ENCODE measurements around the gene SORBS1.

DNA sequence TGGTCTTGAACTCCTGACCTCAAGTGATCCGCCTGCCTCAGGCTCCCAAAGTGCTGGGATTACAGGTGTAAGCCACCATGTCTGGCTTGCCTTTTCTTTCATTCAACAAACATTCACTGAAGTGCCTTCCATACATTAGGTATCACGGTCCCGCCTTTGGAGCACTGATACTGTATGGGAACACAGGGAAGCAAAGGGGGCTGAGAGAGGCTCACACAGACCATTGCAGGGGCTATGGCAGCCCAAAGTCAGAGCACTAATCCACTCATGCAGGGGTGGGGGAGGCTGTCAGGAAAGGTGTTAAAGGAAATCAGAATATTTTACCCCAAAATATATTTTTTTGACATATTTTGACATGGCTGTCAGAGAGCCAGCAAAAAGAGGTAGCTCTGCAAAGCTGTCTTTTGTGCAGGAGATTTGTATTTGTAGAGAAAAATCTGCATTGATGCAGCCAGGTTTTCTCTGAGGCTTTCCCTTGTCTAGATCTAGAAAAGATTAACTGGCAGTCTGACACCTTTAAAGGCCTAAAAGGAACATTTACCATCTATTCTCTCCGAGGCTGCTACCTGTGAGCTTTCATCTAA is 228.4 kb downstream of the SORBS1 start:
- TF ChIP-seq, protein P1, sequence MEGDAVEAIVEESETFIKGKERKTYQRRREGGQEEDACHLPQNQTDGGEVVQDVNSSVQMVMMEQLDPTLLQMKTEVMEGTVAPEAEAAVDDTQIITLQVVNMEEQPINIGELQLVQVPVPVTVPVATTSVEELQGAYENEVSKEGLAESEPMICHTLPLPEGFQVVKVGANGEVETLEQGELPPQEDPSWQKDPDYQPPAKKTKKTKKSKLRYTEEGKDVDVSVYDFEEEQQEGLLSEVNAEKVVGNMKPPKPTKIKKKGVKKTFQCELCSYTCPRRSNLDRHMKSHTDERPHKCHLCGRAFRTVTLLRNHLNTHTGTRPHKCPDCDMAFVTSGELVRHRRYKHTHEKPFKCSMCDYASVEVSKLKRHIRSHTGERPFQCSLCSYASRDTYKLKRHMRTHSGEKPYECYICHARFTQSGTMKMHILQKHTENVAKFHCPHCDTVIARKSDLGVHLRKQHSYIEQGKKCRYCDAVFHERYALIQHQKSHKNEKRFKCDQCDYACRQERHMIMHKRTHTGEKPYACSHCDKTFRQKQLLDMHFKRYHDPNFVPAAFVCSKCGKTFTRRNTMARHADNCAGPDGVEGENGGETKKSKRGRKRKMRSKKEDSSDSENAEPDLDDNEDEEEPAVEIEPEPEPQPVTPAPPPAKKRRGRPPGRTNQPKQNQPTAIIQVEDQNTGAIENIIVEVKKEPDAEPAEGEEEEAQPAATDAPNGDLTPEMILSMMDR (IDR thresholded peaks at IDR 0.05): no peak
- TF ChIP-seq POLR2A (IDR thresholded peaks at IDR 0.05) (no peak), EP300 (IDR thresholded peaks at IDR 0.05; ENCODE audit: low read depth) (no peak)
